ENCODE results near the gene ZC3H7A.
A peak's percentile ranks its signal among the peaks of the same experiment; 100 is the strongest.

The ZC3H7A gene

DNA sequence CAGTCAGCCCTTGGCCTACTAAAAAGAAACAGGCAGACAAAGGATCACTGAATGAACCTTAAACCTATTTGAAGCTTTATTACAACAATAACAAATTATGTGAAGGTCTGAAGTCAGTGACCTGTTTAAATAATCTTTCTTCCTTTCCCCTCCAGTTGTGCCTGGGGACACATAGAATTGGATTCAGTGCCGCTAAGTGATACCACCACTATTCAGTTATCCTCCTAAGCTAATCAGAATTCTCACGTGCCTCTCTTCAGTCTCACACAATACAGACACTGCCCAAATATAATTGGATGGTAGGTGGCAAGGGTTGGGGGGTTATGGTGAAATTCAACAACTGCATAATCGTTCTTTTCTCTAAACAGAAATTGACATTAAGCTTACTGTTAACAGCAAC is 65.8 kb downstream of the ZC3H7A start:
- Histone ChIP-seq H3K4me3 (ENCODE audit: low read length) (peak overlapping the region; percentile 60), H4K20me1 (ENCODE audit: insufficient read depth, low read length) (no peaks in the 10 kb centered on the region), H3K9me3 (replicated peaks; ENCODE audit: insufficient read depth, low read length) (no peaks in the 10 kb centered on the region), H3K9ac (ENCODE audit: low read length) (peak overlapping the region; percentile 100), H3K36me3 (replicated peaks; ENCODE audit: insufficient read depth, low read length) (peaks cover 20% of the 10 kb centered on the region; the same call in 1 of the 2 replicates), H3K27ac (ENCODE audit: low read length) (peak overlapping the region; percentile 96), H2AFZ (ENCODE audit: low read length) (no peak overlapping the region), H3K4me1 (ENCODE audit: low read length) (peaks cover 40% of the 10 kb centered on the region), H3K79me2 (ENCODE audit: low read length) (peaks cover 100% of the 10 kb centered on the region), H3F3A (ENCODE audit: insufficient read depth, low read length) (peaks cover 97% of the 10 kb centered on the region), H3K4me2 (ENCODE audit: low read depth, low read length) (peak overlapping the region; percentile 89), H3K9me2 (replicated peaks; ENCODE audit: insufficient read depth, low read length) (no peaks in the 10 kb centered on the region), H3K27me3 (replicated peaks; ENCODE audit: insufficient read depth, low read length) (no peaks in the 10 kb centered on the region)
- DNase-seq = peak; percentile 42
- TF ChIP-seq EZH2 (optimal IDR thresholded peaks at IDR 0.05; ENCODE audit: low read depth, low read length) = no peak
- TF ChIP-seq, protein P1, sequence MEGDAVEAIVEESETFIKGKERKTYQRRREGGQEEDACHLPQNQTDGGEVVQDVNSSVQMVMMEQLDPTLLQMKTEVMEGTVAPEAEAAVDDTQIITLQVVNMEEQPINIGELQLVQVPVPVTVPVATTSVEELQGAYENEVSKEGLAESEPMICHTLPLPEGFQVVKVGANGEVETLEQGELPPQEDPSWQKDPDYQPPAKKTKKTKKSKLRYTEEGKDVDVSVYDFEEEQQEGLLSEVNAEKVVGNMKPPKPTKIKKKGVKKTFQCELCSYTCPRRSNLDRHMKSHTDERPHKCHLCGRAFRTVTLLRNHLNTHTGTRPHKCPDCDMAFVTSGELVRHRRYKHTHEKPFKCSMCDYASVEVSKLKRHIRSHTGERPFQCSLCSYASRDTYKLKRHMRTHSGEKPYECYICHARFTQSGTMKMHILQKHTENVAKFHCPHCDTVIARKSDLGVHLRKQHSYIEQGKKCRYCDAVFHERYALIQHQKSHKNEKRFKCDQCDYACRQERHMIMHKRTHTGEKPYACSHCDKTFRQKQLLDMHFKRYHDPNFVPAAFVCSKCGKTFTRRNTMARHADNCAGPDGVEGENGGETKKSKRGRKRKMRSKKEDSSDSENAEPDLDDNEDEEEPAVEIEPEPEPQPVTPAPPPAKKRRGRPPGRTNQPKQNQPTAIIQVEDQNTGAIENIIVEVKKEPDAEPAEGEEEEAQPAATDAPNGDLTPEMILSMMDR (IDR thresholded peaks at IDR 0.05; ENCODE audit: low read length) = no peak
- no peak for TF ChIP-seq EZH2phosphoT487 (IDR thresholded peaks at IDR 0.05; ENCODE audit: low read length)

DNA sequence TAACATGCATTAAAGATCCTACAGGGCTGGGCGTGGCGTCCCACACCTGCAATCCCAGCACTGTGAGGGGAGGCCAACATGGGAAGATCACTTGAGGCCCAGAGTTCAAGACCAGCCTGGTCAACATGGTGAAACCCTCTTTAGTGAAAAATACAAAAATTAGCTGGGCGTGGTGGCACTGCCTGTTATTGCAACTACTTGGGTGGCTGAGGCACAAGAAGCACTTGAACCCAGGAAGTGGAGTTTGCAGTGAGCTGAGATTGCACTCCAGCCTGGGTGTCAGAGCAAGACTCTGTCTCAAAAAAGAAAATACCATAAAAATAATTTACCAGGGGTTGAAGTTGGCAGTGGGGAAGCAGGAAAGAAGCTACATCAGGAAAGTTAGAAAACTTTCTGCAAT is 67.3 kb downstream of the ZC3H7A start:
- peaks cover 21% of the 10 kb centered on the region; the same call in 1 of the 2 replicates for H3K36me3 ChIP-seq (replicated peaks; ENCODE audit: insufficient read depth, low read length)
- no peak overlapping the region for H2AFZ ChIP-seq (ENCODE audit: low read length)

DNA sequence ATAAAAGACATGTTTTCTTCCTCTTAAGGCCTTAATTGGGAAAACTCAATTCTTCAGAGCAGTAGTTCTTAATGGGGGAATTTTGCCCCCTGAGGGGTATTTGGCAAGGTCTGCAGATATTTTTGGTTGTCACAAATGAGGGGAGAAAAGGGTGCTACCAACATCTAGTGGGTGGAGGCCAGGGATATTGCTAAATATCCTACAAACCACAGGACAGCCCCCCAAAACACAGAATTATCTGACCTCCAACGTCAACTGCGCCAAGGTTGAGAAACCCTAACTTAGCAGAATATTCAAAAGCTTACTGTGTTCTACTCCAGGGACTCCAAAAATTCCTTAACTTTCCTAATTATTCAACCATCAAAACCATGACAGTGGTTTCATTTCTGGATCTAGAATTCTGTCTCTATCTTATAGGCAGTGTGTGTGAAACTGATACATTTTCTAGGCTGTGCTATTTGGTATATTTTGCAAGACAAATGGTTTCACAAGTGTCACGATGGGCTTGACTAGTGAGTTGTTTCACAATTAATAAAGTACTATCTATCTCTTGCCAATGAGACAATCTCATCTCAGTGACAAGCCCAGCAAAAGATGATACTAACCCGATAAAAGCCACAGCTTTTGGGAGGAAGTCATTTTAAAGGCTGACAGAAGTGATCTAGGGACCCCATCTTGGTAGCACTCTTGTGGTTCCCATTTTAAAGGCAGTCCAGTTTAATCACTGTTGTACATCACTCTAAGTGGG is 69.1 kb downstream of the ZC3H7A start:
- Histone ChIP-seq H3K36me3 (replicated peaks; ENCODE audit: insufficient read depth, low read length) (peaks cover 27% of the 10 kb centered on the region; the same call in 1 of the 2 replicates), H2AFZ (ENCODE audit: low read length) (no peak overlapping the region), H3K9ac (ENCODE audit: low read length) (peak overlapping the region; percentile 100; the same call in 1 of the 2 replicates), H3K4me1 (ENCODE audit: low read length) (peaks cover 58% of the 10 kb centered on the region), H3K27ac (ENCODE audit: low read length) (peak overlapping the region; percentile 96), H3F3A (ENCODE audit: insufficient read depth, low read length) (peaks cover 96% of the 10 kb centered on the region), H3K9me3 (replicated peaks; ENCODE audit: insufficient read depth, low read length) (no peaks in the 10 kb centered on the region), H3K79me2 (ENCODE audit: low read length) (peaks cover 100% of the 10 kb centered on the region), H3K9me2 (replicated peaks; ENCODE audit: insufficient read depth, low read length) (no peaks in the 10 kb centered on the region), H3K4me2 (ENCODE audit: low read depth, low read length) (peak overlapping the region; percentile 89), H3K4me3 (ENCODE audit: low read length) (peak overlapping the region; percentile 15), H3K27me3 (replicated peaks; ENCODE audit: insufficient read depth, low read length) (no peaks in the 10 kb centered on the region), H4K20me1 (ENCODE audit: insufficient read depth, low read length) (no peaks in the 10 kb centered on the region)
- no peak for TF ChIP-seq EZH2phosphoT487 (IDR thresholded peaks at IDR 0.05; ENCODE audit: low read length)
- TF ChIP-seq, protein P1 (IDR thresholded peaks at IDR 0.05; ENCODE audit: low read length) = no peak
- no peak for TF ChIP-seq EZH2 (optimal IDR thresholded peaks at IDR 0.05; ENCODE audit: low read depth, low read length)
- peak; percentile 91 for DNase-seq

More for the DNA sequence above, 67.3 kb downstream of the ZC3H7A start:
- DNase-seq = peak; percentile 49
- H3K4me2 ChIP-seq (ENCODE audit: low read depth, low read length) = peak overlapping the region; percentile 89
- TF ChIP-seq, protein P1 (IDR thresholded peaks at IDR 0.05; ENCODE audit: low read length) = no peak
- TF ChIP-seq EZH2phosphoT487 (IDR thresholded peaks at IDR 0.05; ENCODE audit: low read length) (no peak), EZH2 (optimal IDR thresholded peaks at IDR 0.05; ENCODE audit: low read depth, low read length) (no peak)
- no peaks in the 10 kb centered on the region for H3K9me2 ChIP-seq (replicated peaks; ENCODE audit: insufficient read depth, low read length)
- peak overlapping the region; percentile 11 for H3K4me3 ChIP-seq (ENCODE audit: low read length)
- no peaks in the 10 kb centered on the region for H4K20me1 ChIP-seq (ENCODE audit: insufficient read depth, low read length)
- peaks cover 50% of the 10 kb centered on the region for H3K4me1 ChIP-seq (ENCODE audit: low read length)
- no peaks in the 10 kb centered on the region for H3K27me3 ChIP-seq (replicated peaks; ENCODE audit: insufficient read depth, low read length)
- peaks cover 96% of the 10 kb centered on the region for H3F3A ChIP-seq (ENCODE audit: insufficient read depth, low read length)
- peak overlapping the region; percentile 100 for H3K9ac ChIP-seq (ENCODE audit: low read length)
- H3K9me3 ChIP-seq (replicated peaks; ENCODE audit: insufficient read depth, low read length) = no peaks in the 10 kb centered on the region
- peaks cover 100% of the 10 kb centered on the region for H3K79me2 ChIP-seq (ENCODE audit: low read length)
- peak overlapping the region; percentile 96; the same call in 1 of the 2 replicates for H3K27ac ChIP-seq (ENCODE audit: low read length)
